Chondrocyte (in vitro differentiated cells): ENCODE data around the gene CRYBB2. TPM values are rescaled to one million over a fixed set of nuclear protein-coding genes. Genes with fewer than 3 reads are reported as not detected.

Experiments used
- DNase-seq: peaks from one replicate; pipeline ENCODE4 v3.0.0; 2021; ENCODE audit warnings: mixed read lengths, low spot score
- H3K27ac Mint-ChIP-seq: one replicate; pipeline ENCODE4 v1.8.0; 2021; ENCODE audit warnings: mild to moderate bottlenecking, moderate library complexity, mixed read lengths; ENCODE audit not compliant: unreplicated experiment
- H3K27me3 Mint-ChIP-seq: 2 replicates; pipeline ENCODE4 v1.8.0; 2021; ENCODE audit warnings: low read depth, mixed read lengths
- H3K36me3 Mint-ChIP-seq: 2 replicates; pipeline ENCODE4 v1.8.0; 2021; ENCODE audit warnings: low read depth, mixed read lengths
- H3K4me1 Mint-ChIP-seq: 2 replicates; pipeline ENCODE4 v1.8.0; 2021; ENCODE audit warnings: low read depth, mild to moderate bottlenecking, mixed read lengths
- H3K4me3 Mint-ChIP-seq: one replicate; pipeline ENCODE4 v1.8.0; 2021; ENCODE audit warnings: mild to moderate bottlenecking, moderate library complexity, mixed read lengths; ENCODE audit not compliant: unreplicated experiment
- H3K9me3 Mint-ChIP-seq: 2 replicates; pipeline ENCODE4 v1.8.0; 2021; ENCODE audit warnings: low read depth, mixed read lengths
- total RNA-seq: library from RNA; stranded (reverse); gene quantifications from 3 replicates; pipeline ENCODE4 v1.2.1, GENCODE V29; 2021
- TF ChIP-seq, protein P1 (sequence below): fragments of 200-600 bp; sonication (generic); IDR thresholded peaks from 2 replicates; pipeline ENCODE4 v1.5.0; 2021; ENCODE audit warnings: antibody characterized with exemption, mild to moderate bottlenecking, moderate library complexity

The CRYBB2 gene
- total RNA-seq, 1 donor from 2014 or later: not detected

DNA sequence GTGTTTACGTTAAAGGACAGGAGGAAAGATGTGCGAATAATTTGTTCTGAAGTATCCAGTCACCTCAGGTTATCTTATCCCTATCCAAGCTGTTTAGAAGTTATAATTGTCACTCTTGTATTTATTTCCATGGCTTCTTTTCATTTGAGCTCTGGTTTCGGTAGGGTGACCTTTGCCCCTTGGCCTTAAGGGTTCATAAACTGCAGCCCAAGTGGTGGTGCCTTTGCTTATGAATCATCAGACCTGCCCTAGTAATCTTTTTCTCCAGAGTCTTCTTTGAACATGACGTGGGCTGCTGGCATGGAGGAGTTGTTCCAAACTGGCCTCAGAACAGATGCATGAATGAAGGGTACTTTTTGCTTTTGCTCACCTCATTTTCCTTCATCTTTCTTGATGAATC lies 26.3 kb upstream of the CRYBB2 start:
- Mint-ChIP-seq H3K36me3 (peaks cover 39% of the 10 kb centered on the region), H3K4me1 (no peaks in the 10 kb centered on the region), H3K27ac (no peak overlapping the region), H3K27me3 (no peaks in the 10 kb centered on the region), H3K9me3 (no peaks in the 10 kb centered on the region), H3K4me3 (no peak overlapping the region)
- no peak for DNase-seq
- TF ChIP-seq, protein P1, sequence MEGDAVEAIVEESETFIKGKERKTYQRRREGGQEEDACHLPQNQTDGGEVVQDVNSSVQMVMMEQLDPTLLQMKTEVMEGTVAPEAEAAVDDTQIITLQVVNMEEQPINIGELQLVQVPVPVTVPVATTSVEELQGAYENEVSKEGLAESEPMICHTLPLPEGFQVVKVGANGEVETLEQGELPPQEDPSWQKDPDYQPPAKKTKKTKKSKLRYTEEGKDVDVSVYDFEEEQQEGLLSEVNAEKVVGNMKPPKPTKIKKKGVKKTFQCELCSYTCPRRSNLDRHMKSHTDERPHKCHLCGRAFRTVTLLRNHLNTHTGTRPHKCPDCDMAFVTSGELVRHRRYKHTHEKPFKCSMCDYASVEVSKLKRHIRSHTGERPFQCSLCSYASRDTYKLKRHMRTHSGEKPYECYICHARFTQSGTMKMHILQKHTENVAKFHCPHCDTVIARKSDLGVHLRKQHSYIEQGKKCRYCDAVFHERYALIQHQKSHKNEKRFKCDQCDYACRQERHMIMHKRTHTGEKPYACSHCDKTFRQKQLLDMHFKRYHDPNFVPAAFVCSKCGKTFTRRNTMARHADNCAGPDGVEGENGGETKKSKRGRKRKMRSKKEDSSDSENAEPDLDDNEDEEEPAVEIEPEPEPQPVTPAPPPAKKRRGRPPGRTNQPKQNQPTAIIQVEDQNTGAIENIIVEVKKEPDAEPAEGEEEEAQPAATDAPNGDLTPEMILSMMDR: no peak

DNA sequence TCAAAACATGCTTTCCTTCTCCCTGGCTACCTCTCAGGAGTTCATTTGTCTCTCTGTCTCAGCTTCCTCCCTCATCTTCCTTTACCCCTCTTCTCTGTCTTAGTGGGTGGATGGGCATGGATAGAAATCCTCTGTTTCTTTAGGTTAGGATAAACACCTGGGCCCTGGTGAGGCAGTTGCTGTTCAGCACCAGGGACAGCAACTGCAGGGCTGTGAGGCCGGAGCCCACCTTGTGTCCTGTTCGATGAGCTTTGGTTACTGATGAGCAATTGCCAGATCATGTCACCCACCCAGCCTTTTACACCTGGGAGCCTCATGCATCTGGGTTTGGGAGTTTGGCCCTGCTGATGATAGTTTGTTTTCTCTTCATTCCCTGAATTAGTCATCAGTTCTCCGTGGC lies 25.9 kb upstream of the CRYBB2 start:
- Mint-ChIP-seq H3K27me3 (no peaks in the 10 kb centered on the region), H3K4me1 (no peaks in the 10 kb centered on the region), H3K4me3 (no peak overlapping the region), H3K27ac (no peak overlapping the region), H3K9me3 (no peaks in the 10 kb centered on the region), H3K36me3 (peaks cover 40% of the 10 kb centered on the region)
- no peak for DNase-seq
- TF ChIP-seq, protein P1: no peak

DNA sequence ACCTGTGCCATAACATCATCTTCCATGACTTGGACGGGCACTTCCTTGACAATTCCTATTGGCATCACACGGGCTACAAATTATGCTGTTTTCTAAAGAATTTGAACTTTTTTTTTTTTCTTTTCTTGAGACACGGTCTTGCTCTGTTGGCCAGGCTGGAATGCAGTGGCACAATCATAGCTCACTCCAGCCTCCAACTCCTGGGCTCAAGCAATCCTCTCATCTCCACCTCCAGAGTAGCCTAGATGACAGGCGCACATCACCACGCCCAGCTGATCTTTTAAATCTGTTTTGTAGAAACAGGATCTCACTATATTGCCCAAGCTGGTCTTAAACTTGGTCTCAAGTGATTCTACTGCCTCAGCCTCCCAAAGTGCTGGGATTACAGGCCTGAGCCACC lies 23.1 kb upstream of the CRYBB2 start:
- TF ChIP-seq, protein P1: no peak
- no peaks in the 10 kb centered on the region for H3K9me3 Mint-ChIP-seq
- H3K4me1 Mint-ChIP-seq: no peaks in the 10 kb centered on the region
- H3K4me3 Mint-ChIP-seq: no peak overlapping the region
- H3K27ac Mint-ChIP-seq: no peak overlapping the region
- H3K27me3 Mint-ChIP-seq: no peaks in the 10 kb centered on the region
- H3K36me3 Mint-ChIP-seq: peaks cover 33% of the 10 kb centered on the region
- DNase-seq: no peak

DNA sequence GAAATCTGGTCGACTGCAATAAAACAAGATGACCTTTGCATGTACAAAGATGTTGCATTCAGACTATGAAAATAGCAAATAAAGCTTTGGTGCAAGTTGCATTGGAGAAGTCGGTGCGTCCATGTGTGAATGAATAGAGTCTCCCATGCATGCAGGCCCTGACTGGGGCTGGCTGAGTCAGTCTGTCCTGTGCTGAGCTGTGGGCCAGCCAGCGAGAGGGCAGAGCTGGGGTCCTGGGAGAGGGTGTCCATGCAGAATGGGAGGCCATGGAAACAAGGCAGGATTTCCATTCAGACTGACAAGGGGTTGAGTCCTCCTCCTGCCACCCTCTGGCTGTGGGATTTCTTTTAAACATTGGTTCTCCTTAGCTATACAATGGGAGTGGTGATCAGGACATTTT lies 22.1 kb upstream of the CRYBB2 start:
- Mint-ChIP-seq H3K4me1 (no peaks in the 10 kb centered on the region), H3K27ac (no peak overlapping the region), H3K9me3 (no peaks in the 10 kb centered on the region), H3K36me3 (peaks cover 30% of the 10 kb centered on the region), H3K4me3 (no peak overlapping the region), H3K27me3 (no peaks in the 10 kb centered on the region)
- DNase-seq: no peak
- TF ChIP-seq, protein P1: no peak

DNA sequence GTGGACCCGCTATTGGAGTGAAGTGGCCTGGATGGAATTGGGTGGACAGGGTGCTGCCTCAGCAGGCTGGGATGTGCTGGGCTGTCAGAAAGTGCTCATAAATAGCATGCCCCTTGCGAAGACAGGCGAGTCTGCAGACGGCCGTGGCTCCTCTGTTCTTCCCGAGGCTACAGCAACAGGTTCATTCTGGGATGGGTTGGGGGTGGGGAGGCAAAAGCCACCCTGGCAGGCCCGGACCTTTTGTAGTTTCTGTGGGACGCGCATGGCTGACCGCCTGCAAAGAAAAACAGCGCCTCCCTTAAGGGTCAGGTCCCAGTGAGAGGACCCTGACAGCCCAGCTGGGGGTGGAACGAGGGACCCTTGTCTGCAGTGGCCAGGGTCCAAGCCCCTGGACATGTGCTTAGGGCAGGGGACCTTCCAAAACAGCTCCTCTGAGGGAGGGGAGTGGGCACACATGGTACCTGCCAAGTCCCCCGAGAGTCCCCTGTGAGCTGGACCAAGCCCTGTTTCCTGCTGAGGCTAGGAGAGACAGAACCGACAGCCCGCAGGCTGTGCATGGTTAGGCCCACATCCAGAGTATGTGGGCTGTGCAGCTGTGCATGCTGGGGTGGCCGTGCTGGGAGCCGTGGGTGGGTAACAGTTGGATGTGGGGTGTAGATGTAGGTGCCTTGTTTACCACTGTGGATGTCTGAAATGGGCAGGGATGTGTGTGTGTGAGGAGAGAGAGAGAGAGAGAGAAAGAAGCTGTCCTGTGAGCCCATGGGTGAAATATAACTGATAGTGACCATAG lies 19.5 kb upstream of the CRYBB2 start, which contains the start of gene CRYBB3:
Gene CRYBB3 (plus strand): TSS at position 128 of the 790 bp plus-strand sequence. CDS start 1,539 bp downstream, outside the sequence.
- Mint-ChIP-seq H3K36me3 (peaks cover 15% of the 10 kb centered on the region), H3K4me1 (no peaks in the 10 kb centered on the region), H3K27ac (no peak within 1 kb of the TSS), H3K4me3 (no peak within 1 kb of the TSS), H3K9me3 (no peaks in the 10 kb centered on the region), H3K27me3 (no peaks in the 10 kb centered on the region)
- DNase-seq: peak; percentile 62
- TF ChIP-seq, protein P1: no peak
